HTERT RPE-1 (cell line): ENCODE data around the gene PLD5.
"Not testable (repeated sequence)": the region's sequence is repeated elsewhere in the genome, so short reads cannot be mapped to it uniquely, and the experiment has no call there.

Experiments
- in situ Hi-C: fragments of 300-500 bp; cut with MboI; formaldehyde crosslinking; loops from 4 replicates; pipeline ENCODE4 v1.14.3; 2020; ENCODE audit warnings: low sequenced_read_pairs

The PLD5 gene

GRCh38 chr1:242081446-242081845, 443.1 kb downstream of the PLD5 start:
- in situ Hi-C loops: no loop called here

- in situ Hi-C loops: no loop called here
These were observed 458.7 kb downstream of the PLD5 start for GRCh38 chr1:242065813-242066212.

- in situ Hi-C loops: no loop called here
These were observed 462.2 kb downstream of the PLD5 start for GRCh38 chr1:242062271-242062670.

GRCh38 chr1:242059976-242060375, 464.5 kb downstream of the PLD5 start:
- in situ Hi-C loops: no loop called here

GRCh38 chr1:242058582-242058981, 465.9 kb downstream of the PLD5 start:
- in situ Hi-C loops: not testable (repeated sequence)

GRCh38 chr1:242058181-242058580, 466.3 kb downstream of the PLD5 start:
- in situ Hi-C loops: not testable (repeated sequence)

GRCh38 chr1:242057745-242058115, 466.8 kb downstream of the PLD5 start:
- in situ Hi-C loops: no loop called here

GRCh38 chr1:242056988-242057744, 467.3 kb downstream of the PLD5 start:
- in situ Hi-C loops: no loop called here

- in situ Hi-C loops: no loop called here
These were observed 468.7 kb downstream of the PLD5 start for GRCh38 chr1:242055749-242056320.

- in situ Hi-C loops: no loop called here
These were observed 481.3 kb downstream of the PLD5 start for GRCh38 chr1:242043165-242043564.

GRCh38 chr1:242034392-242034791, 490.1 kb downstream of the PLD5 start:
- in situ Hi-C loops: no loop called here

- in situ Hi-C loops: no loop called here
These were observed 491.1 kb downstream of the PLD5 start for GRCh38 chr1:242033447-242033846.
